Astrocyte of the cerebellum (primary cell): ENCODE results near the gene SRSF10.

Experiments used
- DNase-seq: peaks from one replicate; pipeline ENCODE4 v3.0.0-alpha.2; 2011; ENCODE audit warnings: low read depth
- H3K4me3 ChIP-seq: 2 replicates; pipeline ENCODE4 v1.5.1; 2011; ENCODE audit warnings: mild to moderate bottlenecking, low read depth, low read length, moderate library complexity
- in situ Hi-C: cut with HindIII; loops from 2 replicates; pipeline ENCODE4 v1.10.0; 2017; ENCODE audit warnings: low sequenced_read_pairs
- TF ChIP-seq, protein P1 (sequence below): IDR thresholded peaks from 2 replicates; pipeline ENCODE4 v1.5.1; 2012; ENCODE audit warnings: low read length, low read depth, moderate library complexity, mild to moderate bottlenecking; ENCODE audit errors: missing control alignments

The SRSF10 gene

DNA sequence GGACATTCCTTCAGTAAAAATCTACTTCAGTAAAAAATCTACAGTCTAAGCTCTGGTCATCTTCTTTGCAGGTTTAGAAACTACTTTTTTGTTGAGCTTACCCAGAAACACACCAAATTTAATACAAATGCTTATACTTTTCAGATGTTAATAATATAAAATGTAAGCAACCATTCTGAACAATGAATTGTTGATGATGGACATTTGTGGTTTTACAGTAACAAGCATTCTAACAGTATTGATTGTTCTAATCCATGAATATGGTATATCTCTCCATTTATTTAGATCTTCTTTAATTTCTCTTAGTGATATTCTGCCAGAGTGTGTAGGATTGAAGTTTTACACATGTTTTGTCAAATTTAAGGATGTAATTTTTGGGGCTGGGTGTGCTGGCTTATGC is 27.0 kb upstream of the SRSF10 start:
- TF ChIP-seq, protein P1, sequence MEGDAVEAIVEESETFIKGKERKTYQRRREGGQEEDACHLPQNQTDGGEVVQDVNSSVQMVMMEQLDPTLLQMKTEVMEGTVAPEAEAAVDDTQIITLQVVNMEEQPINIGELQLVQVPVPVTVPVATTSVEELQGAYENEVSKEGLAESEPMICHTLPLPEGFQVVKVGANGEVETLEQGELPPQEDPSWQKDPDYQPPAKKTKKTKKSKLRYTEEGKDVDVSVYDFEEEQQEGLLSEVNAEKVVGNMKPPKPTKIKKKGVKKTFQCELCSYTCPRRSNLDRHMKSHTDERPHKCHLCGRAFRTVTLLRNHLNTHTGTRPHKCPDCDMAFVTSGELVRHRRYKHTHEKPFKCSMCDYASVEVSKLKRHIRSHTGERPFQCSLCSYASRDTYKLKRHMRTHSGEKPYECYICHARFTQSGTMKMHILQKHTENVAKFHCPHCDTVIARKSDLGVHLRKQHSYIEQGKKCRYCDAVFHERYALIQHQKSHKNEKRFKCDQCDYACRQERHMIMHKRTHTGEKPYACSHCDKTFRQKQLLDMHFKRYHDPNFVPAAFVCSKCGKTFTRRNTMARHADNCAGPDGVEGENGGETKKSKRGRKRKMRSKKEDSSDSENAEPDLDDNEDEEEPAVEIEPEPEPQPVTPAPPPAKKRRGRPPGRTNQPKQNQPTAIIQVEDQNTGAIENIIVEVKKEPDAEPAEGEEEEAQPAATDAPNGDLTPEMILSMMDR, result no peak
- in situ Hi-C loops, result no loop called here
- H3K4me3 ChIP-seq, result no peak overlapping the region
- no peak for DNase-seq

DNA sequence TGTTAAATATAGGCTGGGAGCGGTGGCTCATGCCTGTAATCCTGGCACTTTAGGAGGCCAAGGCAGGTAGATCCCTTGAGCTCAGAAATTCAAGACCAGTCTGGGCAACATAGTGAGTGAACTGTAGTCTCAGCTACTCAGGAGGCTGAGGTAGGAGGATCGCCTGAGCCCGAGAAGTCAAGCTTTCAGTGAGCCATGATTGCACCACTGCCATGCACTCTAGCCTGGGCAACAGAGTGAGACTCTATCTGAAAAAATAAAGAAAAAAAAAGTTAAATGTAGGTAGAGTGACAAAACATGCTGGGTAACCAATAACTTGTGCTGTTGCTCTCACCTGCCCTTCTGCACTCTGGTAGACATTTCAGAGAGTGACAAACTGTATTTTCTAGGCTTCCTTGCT is 25.0 kb upstream of the SRSF10 start:
- in situ Hi-C loops, result no loop called here
- no peak for DNase-seq

DNA sequence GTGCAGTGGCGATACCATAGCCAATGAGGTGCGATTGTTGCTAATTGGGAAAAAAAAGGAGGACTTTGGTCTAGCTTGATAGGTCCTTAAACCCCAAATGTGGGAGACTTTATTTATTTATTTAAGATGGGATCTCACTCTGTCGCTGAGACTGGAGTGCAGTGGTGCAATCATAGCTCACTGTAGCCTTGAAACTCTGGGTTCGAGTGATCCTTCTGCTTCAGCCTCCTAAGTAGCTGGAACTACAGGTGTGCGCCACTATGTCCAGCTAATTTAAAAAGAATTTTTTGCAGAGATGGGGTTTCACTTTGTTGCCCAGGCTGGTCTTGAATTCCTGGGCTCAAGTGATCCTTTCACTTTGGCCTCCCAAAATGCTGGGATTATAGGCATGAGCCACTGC is 24.0 kb upstream of the SRSF10 start:
- in situ Hi-C loops, result no loop called here
- no peak for DNase-seq
- TF ChIP-seq, protein P1, result no peak
- no peak overlapping the region for H3K4me3 ChIP-seq

More for the DNA sequence above, 25.0 kb upstream of the SRSF10 start:
- TF ChIP-seq, protein P1, result no peak
- H3K4me3 ChIP-seq, result no peak overlapping the region

DNA sequence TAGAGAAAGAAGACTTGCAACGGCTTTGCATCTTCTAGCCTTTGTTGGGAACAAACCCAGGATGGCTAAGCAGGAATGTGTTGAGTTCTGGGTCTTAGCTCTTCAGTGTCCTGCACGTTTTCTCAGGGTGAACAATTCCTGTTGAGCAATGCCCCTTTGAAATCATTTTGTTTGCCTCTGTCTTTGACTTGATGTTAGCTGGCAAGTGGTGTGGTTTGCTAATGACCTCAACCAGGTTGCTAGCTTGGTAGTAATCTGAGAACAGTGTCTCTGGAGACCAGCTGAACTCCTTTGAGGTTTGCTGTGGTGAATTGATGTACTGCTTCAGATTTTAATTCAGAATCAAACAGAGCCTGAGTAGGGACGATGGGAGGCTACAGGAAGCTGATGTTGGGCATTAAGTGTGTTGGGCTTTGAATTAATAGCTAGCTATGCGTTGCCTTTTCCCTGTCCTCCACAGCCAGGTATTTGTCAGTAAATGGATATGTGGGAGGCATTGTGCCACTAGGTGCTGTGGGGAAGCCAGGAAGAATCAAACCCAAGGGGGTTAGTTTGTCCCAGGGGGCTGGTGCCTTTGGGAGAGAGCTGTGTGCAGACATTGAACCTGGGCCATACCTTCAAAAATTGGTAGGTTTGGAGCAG is 23.3 kb upstream of the SRSF10 start:
- DNase-seq, result peak; percentile 86
- no peak overlapping the region for H3K4me3 ChIP-seq
- in situ Hi-C loops, result no loop called here
- TF ChIP-seq, protein P1, result peak; percentile 8

DNA sequence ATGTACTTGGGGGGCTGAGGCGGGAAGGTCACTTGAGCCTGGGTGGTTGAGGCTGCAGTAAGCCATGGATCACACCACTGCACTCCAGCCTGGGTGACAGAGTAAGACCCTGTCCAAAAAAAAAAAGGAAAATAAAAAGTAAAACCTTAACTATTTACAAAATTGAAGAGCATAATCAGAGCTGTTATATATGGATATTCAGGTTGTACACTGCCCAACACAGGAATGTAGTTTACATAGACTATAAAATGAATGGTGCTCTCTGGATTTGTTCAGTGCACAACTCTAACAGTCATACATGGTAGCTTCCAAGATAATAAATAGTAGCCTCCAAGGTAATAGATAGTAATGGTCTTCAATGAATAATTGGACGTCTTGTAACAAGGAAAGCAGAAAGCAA is 22.6 kb upstream of the SRSF10 start:
- no peak for DNase-seq
- TF ChIP-seq, protein P1, result no peak
- in situ Hi-C loops, result no loop called here
- no peak overlapping the region for H3K4me3 ChIP-seq

DNA sequence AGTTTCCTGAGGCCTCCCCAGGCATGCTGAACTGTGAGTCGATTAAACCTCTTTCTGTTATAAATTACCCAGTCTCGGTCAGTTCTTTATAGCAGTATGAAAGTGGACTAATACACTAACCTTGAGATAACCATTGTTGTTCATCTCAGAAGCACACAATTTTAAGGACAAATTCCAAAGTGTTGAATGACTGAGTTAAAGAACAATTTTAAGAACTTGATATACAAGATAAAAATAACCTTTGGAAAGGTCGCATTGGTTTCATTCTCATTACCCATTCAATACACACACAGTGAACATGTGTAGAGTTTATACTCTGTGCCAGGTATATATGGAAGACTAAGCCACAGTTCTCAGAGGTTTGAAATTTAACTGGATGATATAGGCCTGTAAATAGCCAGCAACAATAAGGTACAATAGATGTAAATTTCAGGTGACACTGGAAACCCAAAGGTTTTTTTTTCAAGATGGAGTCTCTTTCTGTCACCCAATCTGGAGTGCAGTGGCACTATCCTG is 19.1 kb upstream of the SRSF10 start:
- no peak overlapping the region for H3K4me3 ChIP-seq
- in situ Hi-C loops, result no loop called here
- no peak for DNase-seq
- TF ChIP-seq, protein P1, result no peak
